GM18868 (cell line): ENCODE results near the gene XYLT2.
"Not testable (repeated sequence)": the region's sequence is repeated elsewhere in the genome, so short reads cannot be mapped to it uniquely, and the experiment has no call there.

Source experiments
- ATAC-seq: cut with Tn5 transposase; IDR thresholded peaks from one replicate; pipeline ENCODE4 v1.9.1; 2021; ENCODE audit warnings: mild to moderate bottlenecking, moderate library complexity; ENCODE audit not compliant: unreplicated experiment

XYLT2 gene

DNA sequence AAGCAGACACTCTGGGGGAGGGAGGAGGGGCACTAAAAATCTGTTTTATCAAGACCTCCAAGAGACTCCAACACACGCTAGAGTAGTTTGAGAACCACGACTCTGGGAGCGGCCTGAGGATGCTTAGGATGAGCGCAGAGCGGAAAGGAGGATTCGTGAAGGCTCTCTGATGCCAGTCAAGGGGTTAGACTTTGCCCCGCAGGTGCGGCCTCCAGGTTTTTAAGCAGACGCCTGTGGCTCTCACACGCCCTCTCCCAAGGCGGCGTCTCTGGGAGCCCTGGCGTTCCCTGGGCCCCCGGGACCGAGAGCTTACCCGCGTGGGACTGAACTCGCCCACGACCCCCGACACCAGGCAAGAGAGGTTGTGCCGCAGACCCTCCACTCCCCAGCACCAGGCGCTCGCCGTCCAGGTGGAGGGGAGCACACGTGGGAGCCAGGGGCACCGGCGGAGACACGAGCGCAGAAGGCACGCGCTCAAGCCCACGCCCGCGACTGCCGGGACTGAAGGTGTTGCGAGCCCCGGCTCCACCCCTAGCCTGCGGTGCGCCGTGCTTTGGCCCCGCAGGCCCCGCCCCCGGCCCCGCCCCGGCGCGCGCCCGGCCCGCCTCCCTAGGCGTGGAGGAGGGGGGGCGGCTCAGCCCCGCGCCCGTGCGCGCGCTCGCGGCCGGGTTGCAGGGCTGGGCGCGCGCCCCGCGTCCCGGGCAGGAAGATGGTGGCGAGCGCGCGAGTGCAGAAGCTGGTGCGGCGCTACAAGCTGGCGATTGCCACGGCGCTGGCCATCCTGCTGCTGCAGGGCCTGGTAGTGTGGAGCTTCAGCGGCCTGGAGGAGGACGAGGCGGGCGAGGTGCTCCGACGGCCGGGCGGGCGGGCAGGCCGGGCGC is at the start of gene XYLT2:
XYLT2 (plus strand) TSS at position 695 of the 881 bp plus-strand sequence; CDS start at position 710, 15 bp downstream.
- ATAC-seq = peak; percentile 74

- peak; percentile 40 for ATAC-seq
These were observed 48.5 kb upstream of the XYLT2 start for GRCh38 chr17:50297407-50297865.

- ATAC-seq = no peak
These were observed 47.9 kb upstream of the XYLT2 start for GRCh38 chr17:50298018-50298417.

DNA sequence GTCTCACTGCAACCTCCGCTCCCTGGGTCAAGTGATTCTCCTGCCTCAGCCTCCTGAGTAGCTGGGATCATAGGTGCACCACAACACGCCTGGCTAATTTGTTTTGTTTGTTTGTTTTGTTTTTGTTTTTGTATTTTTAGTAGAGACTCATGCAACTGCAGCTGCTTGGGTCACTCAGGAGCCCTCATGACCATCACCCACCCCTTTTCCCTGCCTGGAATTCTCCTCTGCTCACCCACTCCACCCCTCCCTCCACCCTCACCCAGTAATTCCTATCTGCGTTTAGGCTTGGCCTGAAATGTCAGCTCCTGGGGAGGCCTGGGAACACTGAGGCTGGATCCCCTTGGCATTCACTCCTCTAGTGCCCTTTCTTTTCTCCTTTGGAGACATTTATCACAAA is 46.1 kb upstream of the XYLT2 start:
- ATAC-seq = no peak

DNA sequence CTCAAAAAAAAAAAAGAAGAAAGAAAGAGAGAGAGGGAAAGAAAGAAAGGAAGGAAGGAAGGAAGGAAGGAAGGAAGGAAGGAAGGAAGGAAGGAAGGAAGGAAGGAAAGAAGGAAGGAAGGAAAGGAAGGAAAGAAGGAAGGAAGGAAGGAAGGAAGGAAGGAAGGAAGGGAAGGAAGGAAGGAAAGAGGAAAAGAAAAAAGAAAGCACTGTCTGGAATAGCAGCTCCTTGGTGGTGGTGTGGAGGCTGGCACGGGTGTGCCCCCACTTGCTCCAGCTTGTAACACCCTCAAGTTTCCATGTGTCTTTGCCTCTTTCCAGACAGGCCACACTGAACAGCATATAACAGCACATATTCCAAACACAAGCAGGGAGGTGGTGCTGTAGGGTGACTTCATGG is 45.1 kb upstream of the XYLT2 start:
- ATAC-seq = not testable (repeated sequence)

DNA sequence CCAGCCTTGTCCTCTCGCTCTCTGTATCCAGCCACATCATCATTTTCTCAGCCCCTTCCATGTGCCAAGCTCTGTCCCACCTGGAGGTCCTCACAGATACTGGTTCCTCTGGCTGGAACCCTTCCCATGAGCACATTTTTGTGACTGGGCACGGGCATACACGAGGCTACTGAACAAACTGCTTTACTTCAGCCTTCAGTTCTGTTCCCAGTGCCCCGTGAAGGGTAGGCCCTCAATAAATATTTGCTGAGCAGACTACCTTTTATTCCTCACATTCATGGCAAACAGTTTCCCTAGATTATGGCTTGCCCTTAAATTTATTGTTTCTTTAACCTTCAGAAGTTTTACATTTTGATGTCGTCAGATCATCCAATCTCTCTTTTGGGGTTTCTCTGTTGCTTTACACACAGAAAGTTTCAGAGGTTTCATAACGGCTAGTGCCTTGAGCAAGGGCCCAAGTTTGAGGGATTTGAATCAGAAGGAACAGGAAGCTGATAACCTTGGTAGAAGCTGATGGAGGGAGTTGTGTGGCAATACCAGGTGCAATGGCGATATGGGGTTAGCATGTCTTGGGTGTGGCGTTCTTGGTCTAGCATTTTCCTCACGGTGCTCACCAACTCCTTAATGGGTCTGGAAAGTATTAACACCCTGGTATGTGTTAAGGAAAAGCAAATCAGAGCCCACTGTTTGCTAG is 43.9 kb upstream of the XYLT2 start:
- no peak for ATAC-seq

DNA sequence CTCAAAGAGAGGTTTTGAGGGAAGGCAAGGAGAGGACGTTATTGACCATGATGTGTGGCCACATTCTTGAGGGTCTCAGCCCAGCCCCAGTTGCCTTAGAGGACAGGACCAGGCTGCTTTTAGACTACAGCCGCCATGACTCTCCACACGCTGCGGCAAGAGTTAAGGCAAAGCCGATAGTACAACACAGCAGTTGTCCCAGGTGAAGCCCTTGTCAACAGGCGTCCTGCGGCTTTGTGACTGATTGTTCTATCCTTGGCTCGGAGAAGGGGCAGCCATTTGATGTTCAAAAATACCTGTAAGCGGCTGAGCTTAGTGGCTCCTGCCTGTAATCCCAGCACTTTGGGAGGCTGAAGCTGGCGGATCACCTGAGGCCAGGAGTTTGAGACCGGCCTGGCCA is 42.9 kb upstream of the XYLT2 start:
- no peak for ATAC-seq

- no peak for ATAC-seq
These were observed 42.3 kb upstream of the XYLT2 start for GRCh38 chr17:50303596-50303995.

DNA sequence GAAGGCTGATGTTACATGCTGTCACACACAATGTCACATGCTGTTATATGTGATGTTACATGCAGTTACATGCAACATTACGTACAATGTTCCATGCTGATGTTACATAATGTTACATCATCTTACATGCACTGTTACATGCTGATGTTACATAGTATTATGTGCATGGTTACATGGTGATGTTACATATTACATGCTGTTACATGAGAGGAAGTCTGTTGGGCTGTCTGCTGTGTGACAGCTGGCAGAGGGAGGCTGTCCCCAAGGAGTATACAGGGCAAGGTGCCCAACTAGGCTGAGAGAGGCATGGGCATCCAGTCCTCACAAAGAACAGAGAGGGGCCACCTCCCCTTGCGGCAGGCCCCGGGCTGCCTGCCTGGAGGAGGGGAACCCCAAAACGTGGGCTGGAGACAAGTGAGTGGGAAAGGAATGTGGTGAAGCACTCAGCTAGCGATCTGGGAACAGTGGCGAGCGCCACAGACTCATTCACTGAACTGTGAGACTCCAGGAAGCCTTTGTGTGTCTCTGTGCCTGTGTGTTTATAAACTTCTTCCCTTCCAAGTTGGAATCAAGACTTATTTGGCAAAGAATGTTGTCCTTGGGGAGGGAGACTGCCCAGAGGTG is 41.0 kb upstream of the XYLT2 start:
- ATAC-seq = no peak

- ATAC-seq = no peak
These were observed 38.3 kb upstream of the XYLT2 start for GRCh38 chr17:50307654-50308053.

- ATAC-seq = no peak
These were observed 37.3 kb upstream of the XYLT2 start for GRCh38 chr17:50308666-50309065.

- ATAC-seq = no peak
These were observed 35.3 kb upstream of the XYLT2 start for GRCh38 chr17:50310455-50311111.

DNA sequence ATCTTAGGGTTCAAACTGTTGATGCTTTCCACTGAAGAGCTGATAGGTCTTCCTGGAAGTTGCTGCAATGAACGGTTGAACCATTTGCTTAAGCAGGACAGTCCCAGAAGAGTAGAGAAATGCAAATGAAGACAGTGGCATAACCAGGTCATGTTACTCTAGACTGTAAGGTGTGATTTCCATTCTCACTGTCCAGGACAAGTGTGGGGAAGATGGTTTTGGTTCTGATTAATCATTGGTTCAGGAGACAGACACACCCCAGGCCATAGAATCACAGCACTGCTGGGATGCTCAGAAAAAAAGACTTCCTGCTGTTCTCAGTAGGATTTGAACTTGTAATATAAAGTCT is 34.8 kb upstream of the XYLT2 start:
- no peak for ATAC-seq

GRCh38 chr17:50311483-50311882 is 34.4 kb upstream of the XYLT2 start:
- no peak for ATAC-seq

- ATAC-seq = no peak
These were observed 33.6 kb upstream of the XYLT2 start for GRCh38 chr17:50312308-50312707.

- ATAC-seq = no peak
These were observed 31.4 kb upstream of the XYLT2 start for GRCh38 chr17:50314456-50315011.

- no peak for ATAC-seq
These were observed 29.8 kb upstream of the XYLT2 start for GRCh38 chr17:50316016-50316587.

DNA sequence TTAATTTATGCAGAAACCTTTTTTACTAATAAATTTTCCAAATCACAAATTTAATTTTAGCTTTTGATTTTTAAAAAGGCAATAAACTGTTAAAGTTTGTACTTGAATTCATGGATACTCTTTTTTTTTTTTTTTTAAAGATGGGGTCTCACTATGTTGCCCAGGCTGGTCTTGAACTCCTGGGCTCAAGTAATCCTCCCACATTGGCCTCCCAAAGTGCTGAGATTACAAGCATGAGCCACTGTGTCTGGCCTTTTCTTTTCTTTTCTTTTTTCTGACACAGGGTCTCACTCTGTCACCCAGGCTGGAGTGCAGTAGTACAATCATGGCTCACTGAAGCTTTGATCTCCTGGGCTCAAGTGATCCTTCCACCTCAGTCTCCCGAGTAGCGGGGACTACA is 29.3 kb upstream of the XYLT2 start:
- not testable (repeated sequence) for ATAC-seq

DNA sequence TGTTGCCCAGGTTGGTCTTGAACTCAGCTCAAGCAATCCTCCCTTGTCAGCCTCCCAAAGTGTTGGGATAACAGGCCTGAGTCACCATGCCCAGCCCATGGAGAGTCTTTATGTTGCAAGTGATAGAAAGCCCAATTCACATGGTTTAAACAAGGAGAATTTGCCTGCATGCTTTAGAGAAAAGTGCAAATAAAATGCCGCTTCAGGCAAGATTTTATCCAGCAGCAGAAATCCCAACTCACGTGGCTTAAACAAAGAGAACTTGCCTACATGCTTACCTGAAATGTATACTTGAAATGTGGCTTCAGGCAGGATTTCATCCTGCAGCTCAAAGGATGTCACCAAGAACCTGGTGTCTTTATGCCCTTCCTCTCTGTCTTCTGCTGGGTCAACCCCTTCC is 28.8 kb upstream of the XYLT2 start:
- ATAC-seq = no peak

DNA sequence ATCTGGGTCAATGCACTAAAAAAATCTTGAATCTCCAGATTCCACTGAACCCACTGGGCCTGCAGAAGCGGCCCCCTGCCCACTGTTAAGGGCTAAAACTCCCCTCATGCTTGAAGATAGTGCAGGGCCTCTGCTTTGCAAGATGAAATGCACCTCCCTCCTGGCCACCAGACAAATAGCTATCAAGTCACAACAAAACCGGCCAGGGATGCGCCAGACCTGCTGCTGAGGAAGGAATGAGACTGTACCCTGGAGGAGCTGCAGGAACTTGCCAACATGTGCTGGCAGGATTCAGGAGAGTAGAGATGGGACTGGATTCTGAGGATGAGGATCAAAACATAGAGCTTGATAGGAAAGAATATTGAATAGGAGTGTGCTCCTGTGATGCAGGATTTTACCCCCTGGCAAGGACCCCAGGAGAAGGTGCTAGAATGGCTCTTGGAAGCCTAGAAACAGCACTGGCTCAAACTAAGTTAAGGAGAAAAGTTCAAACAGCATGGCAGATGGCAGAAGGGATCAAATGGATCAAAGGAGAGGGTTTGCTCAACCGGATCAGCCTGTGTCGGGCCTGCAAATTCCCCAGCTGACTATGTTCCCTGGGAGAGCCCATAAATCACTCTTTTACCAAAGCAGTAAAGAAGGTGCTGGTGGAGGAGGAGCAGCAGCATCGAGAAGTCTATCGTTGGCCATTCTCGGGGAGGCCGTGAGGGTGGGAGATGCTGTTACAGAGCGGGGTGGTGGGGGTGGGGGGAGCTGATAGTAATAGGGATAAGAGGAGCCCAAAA is 27.2 kb upstream of the XYLT2 start:
- ATAC-seq = no peak
